A549 treated with Mapracorat at 1 μM for 4 hours (cell line): ENCODE measurements around the gene EAPP. TPM values are rescaled to one million over a fixed set of nuclear protein-coding genes. Genes with fewer than 3 reads are reported as not detected.

Experiments
- total RNA-seq: library from RNA; stranded (reverse); fragments of 200-300 nt; extraction: Qiagen RNA extraction; gene quantifications from 5 replicates; pipeline ENCODE4 v1.2.3, GENCODE V29; 2022

Gene EAPP
- total RNA-seq = 35.9 to 51.1 TPM (median 38.5 TPM) in 5 replicates

GRCh38 chr14:34539407-34540180 is at the start of gene EAPP:
TSS of gene EAPP (minus strand) at chr14:34539701. CDS start at chr14:34539628, 73 bp downstream.

Other genes with a start within 250 kb of the EAPP start
- 26.5 to 36.6 TPM (median 33.4 TPM) in 5 replicates for gene SPTSSA, start 77.5 kb downstream of the EAPP start, total RNA-seq
- 61.9 to 86.7 TPM (median 77.8 TPM) in 5 replicates for gene SNX6, start 90.4 kb upstream of the EAPP start, total RNA-seq
- gene CFL2, start 174.9 kb upstream of the EAPP start, total RNA-seq = 103 to 122 TPM (median 109 TPM) in 5 replicates